Measurements from ENCODE around the gene RFNG. TPM values are rescaled to one million over a fixed set of nuclear protein-coding genes. Genes with fewer than 3 reads are reported as not detected.

RFNG gene
- total and polyA plus RNA-seq, 2 of the 13 experiments (the other 11 are each of a cell fraction or from before 2014, with no cell fraction given), result 61.4 to 64.0 TPM

DNA sequence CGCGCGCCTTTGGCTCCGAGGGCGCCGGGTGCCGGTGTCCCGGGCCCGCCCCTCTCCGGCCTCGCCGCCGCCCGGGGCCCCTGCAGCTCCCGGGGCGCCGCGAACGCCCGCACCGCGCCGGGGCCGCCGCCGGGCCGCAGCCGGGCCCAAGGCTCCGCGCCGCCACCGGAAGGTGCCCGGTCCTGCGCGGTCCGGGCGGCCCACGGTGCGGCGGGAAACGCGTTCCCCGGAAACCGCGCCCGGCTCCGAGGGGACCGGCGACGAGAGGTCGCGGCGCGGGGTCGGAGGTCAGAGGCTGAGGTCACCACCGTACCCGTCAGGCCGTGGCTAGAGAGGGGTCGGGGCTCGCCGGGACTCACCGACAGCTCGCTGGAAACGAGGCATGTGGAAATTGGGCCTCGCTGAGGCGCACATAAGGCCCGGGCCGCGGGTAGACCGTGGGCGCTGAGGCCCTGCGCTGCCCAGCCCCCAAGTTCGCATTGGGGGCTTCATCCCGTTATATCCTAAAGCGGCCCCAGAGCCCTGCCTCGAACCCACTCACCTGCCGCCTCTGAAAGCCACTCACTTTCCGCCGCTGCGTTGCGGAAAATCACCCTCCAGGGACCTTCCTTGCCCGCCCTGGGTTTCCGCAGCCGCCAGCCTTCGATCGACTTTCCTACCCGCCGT is 14.2 kb upstream of the RFNG start, which contains the start of gene DUS1L (continued):
- TF ChIP-seq, protein P1, sequence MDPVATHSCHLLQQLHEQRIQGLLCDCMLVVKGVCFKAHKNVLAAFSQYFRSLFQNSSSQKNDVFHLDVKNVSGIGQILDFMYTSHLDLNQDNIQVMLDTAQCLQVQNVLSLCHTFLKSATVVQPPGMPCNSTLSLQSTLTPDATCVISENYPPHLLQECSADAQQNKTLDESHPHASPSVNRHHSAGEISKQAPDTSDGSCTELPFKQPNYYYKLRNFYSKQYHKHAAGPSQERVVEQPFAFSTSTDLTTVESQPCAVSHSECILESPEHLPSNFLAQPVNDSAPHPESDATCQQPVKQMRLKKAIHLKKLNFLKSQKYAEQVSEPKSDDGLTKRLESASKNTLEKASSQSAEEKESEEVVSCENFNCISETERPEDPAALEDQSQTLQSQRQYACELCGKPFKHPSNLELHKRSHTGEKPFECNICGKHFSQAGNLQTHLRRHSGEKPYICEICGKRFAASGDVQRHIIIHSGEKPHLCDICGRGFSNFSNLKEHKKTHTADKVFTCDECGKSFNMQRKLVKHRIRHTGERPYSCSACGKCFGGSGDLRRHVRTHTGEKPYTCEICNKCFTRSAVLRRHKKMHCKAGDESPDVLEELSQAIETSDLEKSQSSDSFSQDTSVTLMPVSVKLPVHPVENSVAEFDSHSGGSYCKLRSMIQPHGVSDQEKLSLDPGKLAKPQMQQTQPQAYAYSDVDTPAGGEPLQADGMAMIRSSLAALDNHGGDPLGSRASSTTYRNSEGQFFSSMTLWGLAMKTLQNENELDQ (CRISPR knock-in tag; IDR thresholded peaks at IDR 0.05; ENCODE audit: borderline replicate concordance), result peak; percentile 96; the same call in 1 of the 2 replicates
- TF ChIP-seq ZNF556 (CRISPR knock-in tag; IDR thresholded peaks at IDR 0.05; ENCODE audit: borderline replicate concordance), result peak; percentile 97
- TF ChIP-seq SETDB1 (CRISPR knock-in tag; IDR thresholded peaks at IDR 0.05; ENCODE audit: borderline replicate concordance), result no peak
- TF ChIP-seq, protein P2, sequence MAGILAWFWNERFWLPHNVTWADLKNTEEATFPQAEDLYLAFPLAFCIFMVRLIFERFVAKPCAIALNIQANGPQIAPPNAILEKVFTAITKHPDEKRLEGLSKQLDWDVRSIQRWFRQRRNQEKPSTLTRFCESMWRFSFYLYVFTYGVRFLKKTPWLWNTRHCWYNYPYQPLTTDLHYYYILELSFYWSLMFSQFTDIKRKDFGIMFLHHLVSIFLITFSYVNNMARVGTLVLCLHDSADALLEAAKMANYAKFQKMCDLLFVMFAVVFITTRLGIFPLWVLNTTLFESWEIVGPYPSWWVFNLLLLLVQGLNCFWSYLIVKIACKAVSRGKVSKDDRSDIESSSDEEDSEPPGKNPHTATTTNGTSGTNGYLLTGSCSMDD (CRISPR knock-in tag; IDR thresholded peaks at IDR 0.05), result peak; percentile 72; the same call in 1 of the 2 replicates
- TF ChIP-seq, protein P3, sequence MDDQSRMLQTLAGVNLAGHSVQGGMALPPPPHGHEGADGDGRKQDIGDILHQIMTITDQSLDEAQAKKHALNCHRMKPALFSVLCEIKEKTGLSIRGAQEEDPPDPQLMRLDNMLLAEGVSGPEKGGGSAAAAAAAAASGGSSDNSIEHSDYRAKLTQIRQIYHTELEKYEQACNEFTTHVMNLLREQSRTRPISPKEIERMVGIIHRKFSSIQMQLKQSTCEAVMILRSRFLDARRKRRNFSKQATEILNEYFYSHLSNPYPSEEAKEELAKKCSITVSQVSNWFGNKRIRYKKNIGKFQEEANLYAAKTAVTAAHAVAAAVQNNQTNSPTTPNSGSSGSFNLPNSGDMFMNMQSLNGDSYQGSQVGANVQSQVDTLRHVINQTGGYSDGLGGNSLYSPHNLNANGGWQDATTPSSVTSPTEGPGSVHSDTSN (CRISPR knock-in tag; IDR thresholded peaks at IDR 0.05; ENCODE audit: borderline replicate concordance), result no peak
- TF ChIP-seq, protein P4, sequence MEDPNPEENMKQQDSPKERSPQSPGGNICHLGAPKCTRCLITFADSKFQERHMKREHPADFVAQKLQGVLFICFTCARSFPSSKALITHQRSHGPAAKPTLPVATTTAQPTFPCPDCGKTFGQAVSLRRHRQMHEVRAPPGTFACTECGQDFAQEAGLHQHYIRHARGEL (CRISPR knock-in tag; IDR thresholded peaks at IDR 0.05), result no peak
- peak; percentile 85 for TF ChIP-seq ZNF235 (CRISPR knock-in tag; IDR thresholded peaks at IDR 0.05; ENCODE audit: borderline replicate concordance)
- no peak for TF ChIP-seq AGO1 (IDR thresholded peaks at IDR 0.05; ENCODE audit: low read depth, low read length, poor library complexity, severe bottlenecking)
- TF ChIP-seq ZNF569 (CRISPR knock-in tag; IDR thresholded peaks at IDR 0.05; ENCODE audit: borderline replicate concordance), result no peak
- TF ChIP-seq, protein P5, sequence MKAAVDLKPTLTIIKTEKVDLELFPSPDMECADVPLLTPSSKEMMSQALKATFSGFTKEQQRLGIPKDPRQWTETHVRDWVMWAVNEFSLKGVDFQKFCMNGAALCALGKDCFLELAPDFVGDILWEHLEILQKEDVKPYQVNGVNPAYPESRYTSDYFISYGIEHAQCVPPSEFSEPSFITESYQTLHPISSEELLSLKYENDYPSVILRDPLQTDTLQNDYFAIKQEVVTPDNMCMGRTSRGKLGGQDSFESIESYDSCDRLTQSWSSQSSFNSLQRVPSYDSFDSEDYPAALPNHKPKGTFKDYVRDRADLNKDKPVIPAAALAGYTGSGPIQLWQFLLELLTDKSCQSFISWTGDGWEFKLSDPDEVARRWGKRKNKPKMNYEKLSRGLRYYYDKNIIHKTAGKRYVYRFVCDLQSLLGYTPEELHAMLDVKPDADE (CRISPR knock-in tag; IDR thresholded peaks at IDR 0.05), result no peak
- peak; percentile 78 for TF ChIP-seq RBFOX2 (IDR thresholded peaks at IDR 0.05; ENCODE audit: low read depth, low read length)
- no peak for TF ChIP-seq ZNF282 (IDR thresholded peaks at IDR 0.05; ENCODE audit: partially characterized antibody)
- no peak for TF ChIP-seq ZC3H4 (CRISPR knock-in tag; IDR thresholded peaks at IDR 0.05; ENCODE audit: borderline replicate concordance)
- TF ChIP-seq HOXA7 (CRISPR knock-in tag; IDR thresholded peaks at IDR 0.05), result no peak
- peak; percentile 66; the same call in 1 of the 2 replicates for TF ChIP-seq DR1 (CRISPR knock-in tag; IDR thresholded peaks at IDR 0.05)
- no peak for TF ChIP-seq ZNF343 (CRISPR knock-in tag; IDR thresholded peaks at IDR 0.05)
- TF ChIP-seq ZNF263 (CRISPR knock-in tag; IDR thresholded peaks at IDR 0.05), result no peak
- no peak for TF ChIP-seq SCMH1 (CRISPR knock-in tag; IDR thresholded peaks at IDR 0.05; ENCODE audit: borderline replicate concordance)
